Right lobe of liver (tissue), 4 donors: Measurements from ENCODE around the gene DOCK7.

Source experiments
- POLR2A ChIP-seq: fragments of 450-650 bp; IDR thresholded peaks from one replicate; pipeline ENCODE4 v1.6.1; 2017; ENCODE audit warnings: antibody characterized with exemption, mild to moderate bottlenecking
- TF ChIP-seq, protein P1 (sequence below), 4 donors: fragments of 200-600 bp in 3 of 4; fragments of 450-650 bp in 1 of 4; IDR thresholded peaks; one replicate each; pipeline versions ENCODE4 v1.5.1 to v1.8.0; 2016 to 2022; ENCODE audit warnings: antibody characterized with exemption in 4 of 4, mild to moderate bottlenecking in 2 of 4
- donor health status: DM: no; HTN: no; CAD: no.
- donor health status: DM: no; HTN: no; CAD: no.
- donor health status: DM: no; HTN: yes; CAD: no.

DNA sequence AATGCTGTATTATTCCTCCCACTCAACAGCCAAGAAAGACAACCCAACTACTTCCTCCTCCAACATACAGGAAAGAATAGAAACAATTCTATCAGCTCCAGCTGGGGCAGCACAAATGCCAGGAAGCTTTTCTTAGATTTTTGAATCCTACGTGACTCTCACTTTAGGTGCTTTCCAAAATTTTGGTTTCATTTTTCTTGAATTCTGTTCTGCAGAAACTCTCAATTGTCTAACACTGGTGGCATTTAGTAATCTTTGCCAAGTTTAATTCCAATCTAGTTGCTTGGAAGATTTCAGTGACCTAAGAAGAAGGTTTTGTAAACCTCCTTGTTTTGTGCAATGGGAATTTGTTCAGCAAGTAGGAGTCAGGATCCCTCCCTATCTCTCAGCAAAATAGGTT, 37.1 kb upstream of the DOCK7 start:
- TF ChIP-seq, protein P1, sequence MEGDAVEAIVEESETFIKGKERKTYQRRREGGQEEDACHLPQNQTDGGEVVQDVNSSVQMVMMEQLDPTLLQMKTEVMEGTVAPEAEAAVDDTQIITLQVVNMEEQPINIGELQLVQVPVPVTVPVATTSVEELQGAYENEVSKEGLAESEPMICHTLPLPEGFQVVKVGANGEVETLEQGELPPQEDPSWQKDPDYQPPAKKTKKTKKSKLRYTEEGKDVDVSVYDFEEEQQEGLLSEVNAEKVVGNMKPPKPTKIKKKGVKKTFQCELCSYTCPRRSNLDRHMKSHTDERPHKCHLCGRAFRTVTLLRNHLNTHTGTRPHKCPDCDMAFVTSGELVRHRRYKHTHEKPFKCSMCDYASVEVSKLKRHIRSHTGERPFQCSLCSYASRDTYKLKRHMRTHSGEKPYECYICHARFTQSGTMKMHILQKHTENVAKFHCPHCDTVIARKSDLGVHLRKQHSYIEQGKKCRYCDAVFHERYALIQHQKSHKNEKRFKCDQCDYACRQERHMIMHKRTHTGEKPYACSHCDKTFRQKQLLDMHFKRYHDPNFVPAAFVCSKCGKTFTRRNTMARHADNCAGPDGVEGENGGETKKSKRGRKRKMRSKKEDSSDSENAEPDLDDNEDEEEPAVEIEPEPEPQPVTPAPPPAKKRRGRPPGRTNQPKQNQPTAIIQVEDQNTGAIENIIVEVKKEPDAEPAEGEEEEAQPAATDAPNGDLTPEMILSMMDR (IDR thresholded peaks at IDR 0.05), result no peak
- TF ChIP-seq POLR2A, result no peak
